Right hindlimb (tissue), 1 donor: ENCODE data around the gene LRCH3.
A peak's percentile ranks its signal among the peaks of the same experiment; 100 is the strongest.

Source experiments
- DNase-seq: peaks from one replicate; pipeline ENCODE4 v3.0.0-alpha.2; 2018

The LRCH3 gene

DNA sequence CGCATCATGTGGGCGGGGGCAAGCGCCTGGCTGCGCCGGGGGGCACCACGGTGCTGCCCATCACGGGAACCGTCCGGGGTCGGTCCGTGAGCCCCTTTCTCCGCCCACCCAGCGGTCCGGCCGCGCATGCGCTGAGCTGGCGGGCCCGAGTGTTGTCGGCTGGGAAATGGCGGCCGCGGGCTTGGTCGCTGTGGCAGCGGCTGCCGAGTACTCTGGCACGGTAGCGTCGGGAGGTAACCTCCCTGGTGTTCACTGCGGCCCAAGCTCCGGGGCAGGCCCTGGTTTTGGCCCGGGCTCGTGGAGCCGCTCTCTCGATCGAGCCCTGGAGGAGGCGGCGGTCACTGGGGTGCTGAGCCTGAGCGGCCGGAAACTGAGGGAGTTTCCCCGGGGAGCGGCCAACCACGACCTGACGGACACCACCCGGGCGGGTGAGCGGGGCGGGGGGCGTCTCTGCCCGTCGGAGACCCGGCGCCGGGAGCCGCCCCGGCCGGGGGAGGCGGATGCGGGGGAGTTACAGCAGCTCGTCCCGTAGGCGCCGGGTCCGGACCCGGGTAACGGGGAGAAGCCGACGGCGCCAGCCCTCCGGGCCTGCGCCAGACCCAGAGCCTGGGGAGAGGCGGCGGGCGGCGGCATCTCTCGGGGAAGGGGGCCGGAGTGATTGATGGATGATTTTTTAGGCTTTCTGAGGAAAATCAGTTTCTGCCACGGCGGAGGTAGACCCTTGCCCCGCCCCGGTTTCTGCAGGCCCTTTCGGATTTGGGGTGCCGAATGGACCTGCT is at the start of gene LRCH3:
LRCH3 (plus strand) TSS at position 142 of the 779 bp plus-strand sequence; CDS start at position 167, 25 bp downstream.
- DNase-seq = peak; percentile 93

DNA sequence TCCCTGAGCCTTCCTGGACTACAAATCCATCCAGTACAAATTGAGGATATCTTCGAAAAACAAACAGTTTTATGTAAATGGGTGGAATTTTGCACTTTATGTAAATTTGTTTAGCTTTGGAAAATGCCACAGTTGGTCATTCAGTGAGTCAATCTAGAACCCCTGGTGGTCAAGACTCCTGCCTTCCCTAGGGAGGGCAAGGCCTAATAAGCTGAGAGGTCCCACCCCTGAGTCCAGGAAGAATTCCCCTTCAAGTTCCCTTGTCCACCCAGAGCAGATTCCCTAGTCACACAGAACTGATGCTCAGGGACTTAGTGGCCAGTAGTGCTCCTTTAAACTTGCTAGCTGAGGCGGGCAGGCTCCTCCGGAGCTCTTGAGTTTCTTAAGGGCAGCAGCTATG is 48.3 kb upstream of the LRCH3 start:
- no peak for DNase-seq

DNA sequence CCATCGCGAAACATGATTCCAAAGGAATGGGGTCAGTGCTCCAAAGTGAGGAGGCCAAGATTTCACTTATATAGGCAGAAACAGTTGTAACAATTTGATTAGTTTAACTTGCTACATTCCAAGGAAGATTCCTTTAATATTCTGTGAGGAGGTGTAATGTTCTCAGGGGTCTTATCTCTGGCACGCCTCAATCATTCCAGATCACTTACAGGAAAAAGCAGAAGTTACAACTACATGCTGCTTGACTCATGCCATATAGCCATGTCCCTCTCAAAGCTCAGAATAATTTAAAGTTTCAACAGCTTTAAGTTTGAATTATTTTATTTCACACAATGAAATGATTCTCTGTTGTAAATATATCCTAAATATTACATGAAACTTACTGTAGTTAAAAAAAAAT is 44.8 kb upstream of the LRCH3 start:
- no peak for DNase-seq

GRCh38 chr3:197746801-197747237 is 44.2 kb upstream of the LRCH3 start:
- DNase-seq = no peak

GRCh38 chr3:197748597-197749314 is 42.3 kb upstream of the LRCH3 start:
- DNase-seq = no peak

- DNase-seq = no peak
These were observed 41.8 kb upstream of the LRCH3 start for GRCh38 chr3:197749315-197749600.

DNA sequence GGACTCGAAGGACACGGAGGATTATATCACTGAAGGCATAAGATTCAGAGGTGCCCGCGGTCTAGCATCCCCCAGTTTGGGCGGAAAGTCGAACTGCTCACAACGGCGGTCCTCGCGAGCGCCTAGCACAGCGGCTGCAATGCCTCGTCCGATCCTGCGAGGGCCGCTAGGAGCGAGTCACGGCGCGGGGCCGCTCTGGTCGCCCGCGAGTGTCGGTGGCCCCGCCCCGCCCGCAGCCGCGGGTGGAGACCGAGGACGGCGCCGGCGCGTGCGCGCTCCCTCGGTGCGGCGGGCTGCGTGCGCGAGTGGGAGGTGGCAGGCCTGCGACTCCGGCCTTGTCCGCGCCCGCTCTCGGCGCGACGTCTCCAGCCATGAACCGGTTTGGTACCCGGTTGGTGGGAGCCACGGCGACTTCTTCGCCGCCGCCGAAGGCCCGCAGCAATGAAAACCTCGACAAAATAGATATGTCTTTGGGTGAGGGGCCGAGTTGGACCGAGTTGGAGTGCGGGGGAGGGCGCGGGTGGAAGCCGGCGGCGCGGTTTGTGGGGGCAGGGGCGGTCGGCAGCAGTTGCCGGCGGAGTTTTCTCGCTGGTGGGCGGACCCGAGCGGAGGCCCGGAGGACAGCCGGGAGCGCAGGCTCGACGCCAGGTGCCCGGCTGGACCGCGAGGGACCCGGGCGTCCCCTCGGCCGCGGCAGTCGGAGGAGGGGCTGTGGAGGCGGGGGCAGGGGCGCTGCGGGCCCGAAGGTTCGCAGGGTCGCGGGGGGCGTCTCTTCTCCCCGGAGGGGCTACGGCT is 41.3 kb upstream of the LRCH3 start, which contains the start of gene FYTTD1:
FYTTD1 (plus strand) TSS at position 283 of the 795 bp plus-strand sequence; CDS start at position 372, 89 bp downstream.
- peak; percentile 95 for DNase-seq

DNA sequence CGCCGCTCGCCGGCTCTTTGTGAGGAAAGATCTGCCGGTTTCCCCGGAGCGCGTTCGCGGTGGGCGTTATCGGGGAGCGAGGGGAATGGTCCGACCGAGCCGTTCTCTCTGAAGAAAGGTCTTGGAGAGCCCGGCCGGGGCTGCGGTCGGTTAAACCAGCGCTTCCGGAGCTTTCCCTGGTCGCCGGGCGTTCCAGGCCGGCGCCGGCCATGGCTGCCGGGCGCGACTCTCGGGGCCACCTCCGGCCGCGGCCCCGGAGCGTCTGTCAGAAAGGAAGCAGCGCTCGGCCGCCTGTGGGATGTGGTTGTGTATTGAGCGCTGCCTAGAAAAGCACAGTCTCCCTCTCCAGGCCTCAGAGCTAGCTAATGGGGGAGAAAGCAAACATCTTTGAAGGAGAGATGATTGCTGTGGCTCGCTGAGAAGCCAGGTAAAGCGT is 40.6 kb upstream of the LRCH3 start:
- DNase-seq = peak; percentile 73

- DNase-seq = peak; percentile 53
These were observed 40.0 kb upstream of the LRCH3 start for GRCh38 chr3:197750858-197751737.

DNA sequence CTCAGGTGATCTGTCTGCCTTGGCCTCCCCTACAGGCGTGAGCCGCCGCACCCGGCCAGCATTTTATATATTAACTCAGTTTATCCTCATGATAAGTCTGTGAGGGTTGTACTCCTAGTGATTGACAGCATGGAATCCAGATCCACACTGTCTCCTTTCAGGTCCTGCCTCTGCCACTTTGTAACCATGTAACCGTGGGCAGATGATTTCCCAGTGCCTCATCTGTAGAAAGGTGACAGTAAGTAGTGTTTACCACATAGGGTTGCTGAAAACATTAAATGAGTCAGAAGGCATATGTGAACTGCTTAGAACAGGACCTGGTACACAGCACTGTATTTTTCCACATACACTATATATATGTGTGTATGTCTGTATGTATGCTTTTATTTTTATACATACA is 38.9 kb upstream of the LRCH3 start:
- DNase-seq = no peak

GRCh38 chr3:197753263-197753662 is 37.8 kb upstream of the LRCH3 start:
- no peak for DNase-seq

DNA sequence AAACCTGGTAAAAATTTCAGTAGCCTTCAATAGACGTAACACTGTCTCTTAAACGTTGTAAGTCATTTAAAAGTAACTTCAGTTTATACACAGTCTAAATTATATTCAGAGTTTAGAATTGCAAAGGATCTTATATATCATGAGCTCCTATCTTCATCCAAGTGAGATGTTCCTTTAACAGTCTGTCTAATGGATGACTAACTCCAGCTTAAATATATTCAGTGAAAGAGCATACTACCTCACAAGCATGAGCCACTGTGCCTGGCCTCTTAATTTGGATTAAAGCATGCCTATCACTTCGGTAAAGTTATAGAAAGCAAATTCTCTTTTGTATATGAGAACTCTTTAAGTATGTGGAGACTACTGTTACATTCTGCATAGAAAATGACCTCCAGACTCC is 34.4 kb upstream of the LRCH3 start:
- DNase-seq = no peak

- no peak for DNase-seq
These were observed 32.5 kb upstream of the LRCH3 start for GRCh38 chr3:197758512-197758911.

GRCh38 chr3:197761784-197762183 is 29.3 kb upstream of the LRCH3 start:
- no peak for DNase-seq

DNA sequence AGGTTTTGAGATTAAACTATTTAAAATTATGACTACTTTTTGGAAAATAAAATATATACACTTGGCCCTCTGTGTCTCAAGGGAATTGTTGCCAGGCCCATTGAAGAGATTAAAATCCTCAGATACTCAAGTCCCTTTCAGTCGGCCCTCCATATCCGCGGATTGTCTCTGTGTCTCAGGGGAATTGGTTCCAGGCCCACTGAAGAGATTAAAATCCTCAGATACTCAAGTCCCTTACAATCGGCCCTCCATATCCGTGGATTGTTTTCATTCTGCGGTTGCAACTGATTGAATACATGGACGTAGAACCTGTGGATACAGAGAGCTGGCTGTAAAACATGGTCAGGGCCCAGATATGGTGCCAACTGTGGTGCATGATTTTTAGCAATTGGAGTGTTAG is 15.7 kb upstream of the LRCH3 start:
- DNase-seq = no peak

GRCh38 chr3:197782230-197782629 is 8.8 kb upstream of the LRCH3 start:
- no peak for DNase-seq

DNA sequence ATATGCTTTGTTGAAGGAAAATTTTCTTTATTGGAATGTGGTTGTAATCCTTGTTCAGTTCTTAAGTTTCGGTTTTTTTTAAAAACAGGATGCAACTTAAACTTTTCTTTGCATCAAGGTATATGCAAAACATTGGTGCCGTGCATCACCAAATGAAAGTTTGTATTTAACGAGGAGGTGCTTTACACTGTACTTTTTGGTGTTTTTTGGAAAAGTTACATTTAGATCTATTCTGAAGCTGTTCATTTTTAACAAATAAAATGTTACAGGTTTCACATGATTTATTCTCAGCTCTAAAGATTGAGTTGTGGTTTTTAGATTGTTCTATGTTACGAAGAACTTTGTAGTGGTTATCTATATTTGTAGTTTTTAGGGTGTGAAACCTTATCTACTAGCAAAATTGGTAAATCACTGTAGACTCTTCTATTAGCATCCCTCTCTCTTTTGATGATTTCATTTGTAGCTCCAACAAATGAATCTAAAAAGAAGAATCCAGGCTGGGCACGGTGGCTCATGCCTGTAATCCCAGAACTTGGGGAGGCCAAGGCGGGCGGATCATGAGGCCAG is 7.0 kb upstream of the LRCH3 start:
- DNase-seq = no peak

- DNase-seq = no peak
These were observed 3.6 kb upstream of the LRCH3 start for GRCh38 chr3:197787412-197787811.

DNA sequence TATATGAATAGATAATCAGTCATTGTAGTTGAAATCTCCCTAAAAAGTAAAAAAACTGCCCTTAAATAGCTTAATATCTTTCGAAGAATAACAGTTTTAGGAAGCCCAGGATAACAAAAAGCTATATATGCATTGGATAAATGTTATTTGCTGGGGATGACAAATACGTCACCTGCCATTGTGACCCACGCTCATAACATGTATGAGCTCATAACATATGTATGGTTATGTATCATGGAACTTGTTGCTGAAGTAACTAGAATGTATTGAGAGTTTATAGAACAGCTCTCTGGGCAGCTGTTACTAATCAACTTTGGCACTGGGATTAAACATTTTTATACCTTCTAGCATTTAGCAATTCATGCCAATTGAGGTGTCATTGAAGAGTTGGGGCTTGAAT is 1.7 kb upstream of the LRCH3 start:
- no peak for DNase-seq

GRCh38 chr3:197790033-197790432 is 1.0 kb upstream of the LRCH3 start:
- DNase-seq = no peak

GRCh38 chr3:197791892-197792647 is 1.0 kb downstream of the LRCH3 start:
- DNase-seq = no peak
